ENCODE measurements around the gene GAK.

- TF ChIP-seq, protein P1, sequence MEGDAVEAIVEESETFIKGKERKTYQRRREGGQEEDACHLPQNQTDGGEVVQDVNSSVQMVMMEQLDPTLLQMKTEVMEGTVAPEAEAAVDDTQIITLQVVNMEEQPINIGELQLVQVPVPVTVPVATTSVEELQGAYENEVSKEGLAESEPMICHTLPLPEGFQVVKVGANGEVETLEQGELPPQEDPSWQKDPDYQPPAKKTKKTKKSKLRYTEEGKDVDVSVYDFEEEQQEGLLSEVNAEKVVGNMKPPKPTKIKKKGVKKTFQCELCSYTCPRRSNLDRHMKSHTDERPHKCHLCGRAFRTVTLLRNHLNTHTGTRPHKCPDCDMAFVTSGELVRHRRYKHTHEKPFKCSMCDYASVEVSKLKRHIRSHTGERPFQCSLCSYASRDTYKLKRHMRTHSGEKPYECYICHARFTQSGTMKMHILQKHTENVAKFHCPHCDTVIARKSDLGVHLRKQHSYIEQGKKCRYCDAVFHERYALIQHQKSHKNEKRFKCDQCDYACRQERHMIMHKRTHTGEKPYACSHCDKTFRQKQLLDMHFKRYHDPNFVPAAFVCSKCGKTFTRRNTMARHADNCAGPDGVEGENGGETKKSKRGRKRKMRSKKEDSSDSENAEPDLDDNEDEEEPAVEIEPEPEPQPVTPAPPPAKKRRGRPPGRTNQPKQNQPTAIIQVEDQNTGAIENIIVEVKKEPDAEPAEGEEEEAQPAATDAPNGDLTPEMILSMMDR (IDR thresholded peaks at IDR 0.05), result no peak
- TF ChIP-seq, protein P2, sequence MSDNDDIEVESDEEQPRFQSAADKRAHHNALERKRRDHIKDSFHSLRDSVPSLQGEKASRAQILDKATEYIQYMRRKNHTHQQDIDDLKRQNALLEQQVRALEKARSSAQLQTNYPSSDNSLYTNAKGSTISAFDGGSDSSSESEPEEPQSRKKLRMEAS (IDR thresholded peaks at IDR 0.05; ENCODE audit: low read depth), result no peak
- no peak for TF ChIP-seq RCOR1 (IDR thresholded peaks at IDR 0.05; ENCODE audit: low read length)
These were observed 78.7 kb downstream of the GAK start for GRCh38 chr4:853416-853781.

All from SK-N-SH (cell line).